ENCODE measurements around the gene ATP8A2. TPM values are rescaled to one million over a fixed set of nuclear protein-coding genes. Genes with fewer than 3 reads are reported as not detected.

Gene ATP8A2
- total RNA-seq, 1 donor from 2014 or later = 0.16 TPM

DNA sequence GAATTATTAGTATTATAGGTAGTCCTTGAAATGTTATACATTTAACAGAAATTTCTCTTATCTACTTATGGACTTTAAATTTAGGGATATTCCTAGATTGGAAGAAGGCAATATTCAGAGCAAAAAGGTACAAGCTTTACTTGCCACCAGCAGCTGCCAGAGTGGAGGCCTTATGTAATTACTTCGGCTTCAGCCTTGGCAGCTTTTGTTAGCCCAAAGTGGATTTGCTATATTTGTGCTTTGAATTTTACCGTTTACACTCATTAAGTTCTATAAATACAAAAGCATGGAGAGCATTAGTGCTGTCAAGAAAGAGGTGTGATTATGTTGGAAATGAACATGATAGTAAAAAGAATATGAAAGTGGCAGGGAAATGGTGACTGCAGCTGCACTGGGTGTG is 319.9 kb downstream of the ATP8A2 start:
- Mint-ChIP-seq H3K36me3 (ENCODE audit: low read depth) (no peaks in the 10 kb centered on the region), H3K4me1 (ENCODE audit: low read depth) (no peaks in the 10 kb centered on the region), H3K27me3 (ENCODE audit: low read depth) (peaks cover 6% of the 10 kb centered on the region), H3K9me3 (no peaks in the 10 kb centered on the region), H3K4me3 (ENCODE audit: low read depth) (no peak overlapping the region), H3K27ac (no peak overlapping the region)
- intact Hi-C loops (cut with micrococcal nuclease) = no loop called here
- no peak for DNase-seq (ENCODE audit: low spot score)

DNA sequence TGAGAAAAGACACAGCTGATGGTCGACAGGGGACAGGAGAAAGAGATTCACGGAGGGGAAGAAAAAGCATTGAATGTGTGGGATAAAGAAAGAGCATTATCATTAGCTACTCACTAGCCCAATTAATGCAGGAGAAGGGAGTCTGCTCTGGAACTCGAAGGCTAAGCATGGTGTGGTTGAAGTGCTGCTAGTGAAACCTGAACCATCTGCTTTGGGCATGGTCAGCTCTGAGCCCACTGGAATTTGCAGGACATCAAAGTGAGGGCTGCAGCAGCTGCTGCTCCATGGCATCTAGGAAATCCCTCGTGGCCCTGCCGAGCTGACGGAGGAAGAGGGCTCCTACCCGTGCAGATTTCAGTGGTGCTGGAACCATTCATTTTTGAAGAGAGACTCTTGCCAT is 320.3 kb downstream of the ATP8A2 start:
- Mint-ChIP-seq H3K4me1 (ENCODE audit: low read depth) (no peaks in the 10 kb centered on the region), H3K36me3 (ENCODE audit: low read depth) (no peaks in the 10 kb centered on the region), H3K27me3 (ENCODE audit: low read depth) (peaks cover 6% of the 10 kb centered on the region), H3K27ac (no peak overlapping the region), H3K9me3 (no peaks in the 10 kb centered on the region), H3K4me3 (ENCODE audit: low read depth) (no peak overlapping the region)
- intact Hi-C loops (cut with micrococcal nuclease) = no loop called here
- no peak for DNase-seq (ENCODE audit: low spot score)

DNA sequence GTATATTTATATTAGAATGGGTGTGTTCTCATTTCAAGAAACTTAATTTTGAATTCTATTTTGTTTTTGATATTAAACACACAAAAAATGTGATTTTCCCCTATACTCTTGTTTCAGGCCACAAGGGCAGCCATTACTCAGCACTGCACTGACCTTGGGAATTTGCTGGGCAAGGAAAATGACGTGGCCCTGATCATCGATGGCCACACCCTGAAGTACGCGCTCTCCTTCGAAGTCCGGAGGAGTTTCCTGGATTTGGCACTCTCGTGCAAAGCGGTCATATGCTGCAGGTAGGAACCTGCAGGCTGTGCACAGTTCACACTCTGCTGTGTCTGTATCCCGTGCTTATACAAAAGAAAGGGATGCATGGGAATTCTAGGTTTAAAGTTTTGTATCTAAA is 327.3 kb downstream of the ATP8A2 start:
- DNase-seq (ENCODE audit: low spot score) = no peak
- Mint-ChIP-seq H3K27ac (no peak overlapping the region), H3K4me3 (ENCODE audit: low read depth) (no peak overlapping the region), H3K4me1 (ENCODE audit: low read depth) (no peaks in the 10 kb centered on the region), H3K36me3 (ENCODE audit: low read depth) (no peaks in the 10 kb centered on the region), H3K9me3 (no peaks in the 10 kb centered on the region), H3K27me3 (ENCODE audit: low read depth) (no peaks in the 10 kb centered on the region)
- intact Hi-C loops (cut with micrococcal nuclease) = no loop called here

DNA sequence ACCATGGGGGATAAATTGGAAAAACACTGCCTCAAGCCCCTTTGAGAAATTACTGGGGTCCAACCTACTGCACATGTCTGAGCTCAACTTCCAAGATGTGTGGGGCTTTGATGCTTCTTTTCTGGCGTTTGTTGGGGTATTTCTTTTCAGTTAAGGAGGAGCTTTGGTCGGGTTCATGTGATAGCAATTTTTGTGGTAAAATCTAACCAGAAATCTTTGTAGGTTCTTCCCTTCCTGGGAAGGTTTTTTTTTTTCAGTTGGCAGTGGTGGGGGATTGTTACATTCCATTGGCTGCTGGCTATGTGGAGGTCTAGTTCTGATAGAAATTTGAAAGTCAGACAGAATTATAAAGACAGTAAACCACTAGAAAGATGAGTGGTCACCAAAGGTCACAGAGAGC is 327.8 kb downstream of the ATP8A2 start:
- no peak overlapping the region for H3K27ac Mint-ChIP-seq
- no peak overlapping the region for H3K4me3 Mint-ChIP-seq (ENCODE audit: low read depth)
- H3K27me3 Mint-ChIP-seq (ENCODE audit: low read depth) = no peaks in the 10 kb centered on the region
- no peaks in the 10 kb centered on the region for H3K36me3 Mint-ChIP-seq (ENCODE audit: low read depth)
- intact Hi-C loops (cut with micrococcal nuclease) = no loop called here
- no peak for DNase-seq (ENCODE audit: low spot score)
- H3K9me3 Mint-ChIP-seq = no peaks in the 10 kb centered on the region
- no peaks in the 10 kb centered on the region for H3K4me1 Mint-ChIP-seq (ENCODE audit: low read depth)

DNA sequence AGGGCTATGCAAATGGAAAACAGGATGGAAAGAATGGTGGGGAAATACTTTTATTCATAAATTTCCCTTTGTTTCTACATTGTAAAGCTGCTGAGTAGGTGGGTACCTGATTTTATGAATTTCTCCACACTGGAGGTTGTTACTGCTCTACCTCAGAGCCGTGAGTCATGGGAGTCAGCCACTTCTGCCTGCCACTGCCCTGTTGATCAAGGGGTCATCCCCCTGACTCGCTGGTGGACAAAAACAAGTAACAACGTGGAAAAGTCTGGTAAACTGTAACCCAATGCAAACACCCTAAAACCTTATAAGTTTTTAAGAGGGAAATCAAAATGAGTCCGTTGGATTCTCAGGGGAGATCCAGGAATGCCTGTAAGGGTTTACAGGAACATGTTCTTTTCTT is 329.5 kb downstream of the ATP8A2 start:
- no peak overlapping the region for H3K4me3 Mint-ChIP-seq (ENCODE audit: low read depth)
- H3K4me1 Mint-ChIP-seq (ENCODE audit: low read depth) = no peaks in the 10 kb centered on the region
- no peak for DNase-seq (ENCODE audit: low spot score)
- no peaks in the 10 kb centered on the region for H3K36me3 Mint-ChIP-seq (ENCODE audit: low read depth)
- H3K27me3 Mint-ChIP-seq (ENCODE audit: low read depth) = peaks cover 1% of the 10 kb centered on the region
- no peaks in the 10 kb centered on the region for H3K9me3 Mint-ChIP-seq
- intact Hi-C loops (cut with micrococcal nuclease) = no loop called here
- no peak overlapping the region for H3K27ac Mint-ChIP-seq

DNA sequence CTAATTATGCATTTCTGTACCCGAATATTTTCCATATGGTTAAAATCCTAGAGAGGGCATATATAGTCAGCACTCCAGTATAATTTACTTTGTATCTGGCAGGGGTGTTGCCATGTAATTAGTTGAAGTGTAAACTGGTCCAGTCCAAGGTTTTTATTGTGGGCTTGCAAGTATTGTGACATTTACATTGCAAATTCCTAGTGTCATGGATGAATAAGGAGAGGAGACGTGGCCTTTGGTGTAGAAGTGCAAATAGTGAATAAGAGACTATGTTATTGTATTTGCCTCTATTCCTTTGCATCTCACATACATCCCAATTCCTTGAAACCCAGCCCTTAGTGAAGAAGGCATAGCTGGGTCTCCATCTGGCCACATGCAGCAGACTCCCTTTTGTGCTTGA is 330.6 kb downstream of the ATP8A2 start:
- Mint-ChIP-seq H3K36me3 (ENCODE audit: low read depth) (no peaks in the 10 kb centered on the region), H3K4me1 (ENCODE audit: low read depth) (no peaks in the 10 kb centered on the region), H3K27me3 (ENCODE audit: low read depth) (peaks cover 3% of the 10 kb centered on the region), H3K9me3 (no peaks in the 10 kb centered on the region), H3K27ac (no peak overlapping the region), H3K4me3 (ENCODE audit: low read depth) (no peak overlapping the region)
- no peak for DNase-seq (ENCODE audit: low spot score)
- intact Hi-C loops (cut with micrococcal nuclease) = no loop called here

DNA sequence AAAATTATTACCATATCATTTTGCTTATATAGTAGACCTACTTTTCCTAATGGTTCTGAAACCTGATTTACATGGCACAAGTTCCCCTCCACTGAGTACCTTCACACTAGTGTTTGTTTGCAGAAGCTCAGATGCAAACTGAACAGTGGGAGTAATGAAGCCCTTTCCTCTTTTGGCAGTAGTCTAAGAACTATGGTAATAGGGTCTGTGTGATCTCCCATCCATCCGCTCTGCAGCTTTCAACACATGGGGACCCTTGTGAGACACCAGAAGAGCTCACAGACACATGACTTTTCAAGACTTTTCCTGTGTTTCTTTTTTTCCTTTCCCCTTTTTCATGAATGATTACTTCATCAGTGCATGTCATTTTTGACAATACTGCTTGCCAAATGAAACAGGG is 336.0 kb downstream of the ATP8A2 start:
- DNase-seq (ENCODE audit: low spot score) = no peak
- Mint-ChIP-seq H3K36me3 (ENCODE audit: low read depth) (no peaks in the 10 kb centered on the region), H3K9me3 (no peaks in the 10 kb centered on the region), H3K27ac (no peak overlapping the region), H3K4me3 (ENCODE audit: low read depth) (no peak overlapping the region), H3K27me3 (ENCODE audit: low read depth) (peaks cover 5% of the 10 kb centered on the region), H3K4me1 (ENCODE audit: low read depth) (no peaks in the 10 kb centered on the region)
- intact Hi-C loops (cut with micrococcal nuclease) = no loop called here

DNA sequence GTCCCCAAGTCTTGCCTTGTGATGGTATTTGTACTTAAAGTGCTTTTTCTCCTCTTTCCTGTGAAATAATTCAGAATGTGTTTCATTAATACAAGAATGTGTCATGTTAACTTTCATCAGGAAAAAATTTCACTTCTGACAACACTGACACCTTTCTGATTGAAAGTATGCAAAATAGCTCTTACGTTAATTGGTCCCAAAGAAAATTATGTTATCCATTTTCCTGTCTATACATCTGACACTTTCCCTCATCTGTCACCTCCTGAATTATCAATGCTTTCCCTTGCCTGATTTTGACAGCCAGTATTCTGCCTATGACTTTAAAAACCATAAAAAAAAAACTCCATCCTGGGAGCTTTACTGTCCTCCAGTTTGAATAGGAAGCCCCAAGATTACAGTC is 336.5 kb downstream of the ATP8A2 start:
- Mint-ChIP-seq H3K27me3 (ENCODE audit: low read depth) (peaks cover 7% of the 10 kb centered on the region), H3K4me1 (ENCODE audit: low read depth) (no peaks in the 10 kb centered on the region), H3K4me3 (ENCODE audit: low read depth) (no peak overlapping the region), H3K36me3 (ENCODE audit: low read depth) (no peaks in the 10 kb centered on the region), H3K27ac (no peak overlapping the region), H3K9me3 (no peaks in the 10 kb centered on the region)
- intact Hi-C loops (cut with micrococcal nuclease) = no loop called here
- DNase-seq (ENCODE audit: low spot score) = no peak

DNA sequence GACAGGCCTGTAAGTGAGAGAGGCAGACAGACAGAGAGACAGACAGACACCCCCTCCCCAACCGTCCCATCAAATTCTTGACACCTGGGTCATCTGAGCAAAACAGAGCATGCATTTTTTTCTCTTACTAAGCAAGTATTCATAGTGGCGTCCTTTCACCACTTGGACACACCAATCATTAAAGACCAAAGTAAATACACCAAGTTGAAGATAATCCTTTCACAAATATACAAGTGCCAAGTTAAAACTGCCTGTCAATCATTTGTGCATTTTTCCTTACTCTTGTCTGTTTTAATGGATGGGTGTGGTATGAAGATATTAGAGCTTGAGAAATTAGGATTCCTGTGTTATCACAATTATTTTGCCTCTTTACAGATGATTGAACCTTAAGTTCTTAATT is 337.3 kb downstream of the ATP8A2 start:
- H3K4me3 Mint-ChIP-seq (ENCODE audit: low read depth) = no peak overlapping the region
- intact Hi-C loops (cut with micrococcal nuclease) = no loop called here
- H3K9me3 Mint-ChIP-seq = no peaks in the 10 kb centered on the region
- H3K36me3 Mint-ChIP-seq (ENCODE audit: low read depth) = no peaks in the 10 kb centered on the region
- no peak overlapping the region for H3K27ac Mint-ChIP-seq
- no peaks in the 10 kb centered on the region for H3K4me1 Mint-ChIP-seq (ENCODE audit: low read depth)
- peaks cover 7% of the 10 kb centered on the region for H3K27me3 Mint-ChIP-seq (ENCODE audit: low read depth)
- DNase-seq (ENCODE audit: low spot score) = no peak

DNA sequence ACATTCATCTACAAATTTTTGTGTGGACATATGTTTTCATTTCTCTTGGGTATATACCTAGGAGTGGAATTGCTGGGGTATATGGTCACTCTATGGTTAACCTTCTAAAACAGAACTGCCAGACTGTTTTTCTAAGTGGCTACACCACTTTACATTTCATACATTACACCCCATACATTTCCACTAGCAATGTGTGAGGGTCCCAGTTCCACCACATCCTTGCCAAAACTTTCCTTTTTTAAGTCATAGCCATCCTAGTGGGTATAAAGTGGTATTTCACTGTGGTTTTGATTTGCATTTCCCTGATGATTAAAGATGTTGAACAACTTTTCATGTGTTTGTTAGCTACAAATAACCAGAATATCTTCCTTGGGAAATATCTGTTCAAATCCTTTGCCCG is 344.0 kb downstream of the ATP8A2 start:
- H3K9me3 Mint-ChIP-seq = no peaks in the 10 kb centered on the region
- H3K27me3 Mint-ChIP-seq (ENCODE audit: low read depth) = peaks cover 7% of the 10 kb centered on the region
- H3K36me3 Mint-ChIP-seq (ENCODE audit: low read depth) = no peaks in the 10 kb centered on the region
- no peak overlapping the region for H3K27ac Mint-ChIP-seq
- H3K4me3 Mint-ChIP-seq (ENCODE audit: low read depth) = no peak overlapping the region
- H3K4me1 Mint-ChIP-seq (ENCODE audit: low read depth) = no peaks in the 10 kb centered on the region
- no peak for DNase-seq (ENCODE audit: low spot score)
- intact Hi-C loops (cut with micrococcal nuclease) = no loop called here

DNA sequence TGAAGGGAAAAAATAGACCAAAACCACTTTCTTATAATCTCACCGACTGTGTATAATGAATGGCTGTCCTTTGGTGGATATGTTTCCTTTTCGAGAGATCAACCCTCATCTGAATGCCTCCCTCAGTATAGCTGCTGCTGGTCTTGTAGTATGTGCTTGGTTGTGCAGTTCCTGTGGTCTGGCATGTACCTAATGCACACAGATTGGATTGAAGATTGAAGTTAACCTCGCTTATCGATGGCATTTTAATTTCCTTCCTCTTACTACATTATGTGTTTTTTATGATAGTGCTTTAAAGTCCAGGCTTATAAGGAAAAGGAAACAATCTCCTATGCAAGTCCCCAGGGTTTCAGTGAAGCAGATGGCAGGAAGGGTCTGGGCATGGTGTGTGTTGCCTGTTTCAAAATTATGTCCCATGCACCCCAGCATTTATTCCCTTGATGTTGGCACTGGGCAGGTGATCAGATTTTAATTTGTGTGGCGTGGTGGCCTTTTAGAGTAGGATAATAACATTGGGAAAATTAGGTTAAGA is 346.0 kb downstream of the ATP8A2 start:
- Mint-ChIP-seq H3K27me3 (ENCODE audit: low read depth) (peaks cover 7% of the 10 kb centered on the region), H3K36me3 (ENCODE audit: low read depth) (no peaks in the 10 kb centered on the region), H3K4me1 (ENCODE audit: low read depth) (no peaks in the 10 kb centered on the region), H3K9me3 (no peaks in the 10 kb centered on the region), H3K4me3 (ENCODE audit: low read depth) (no peak overlapping the region), H3K27ac (no peak overlapping the region)
- no peak for DNase-seq (ENCODE audit: low spot score)
- intact Hi-C loops (cut with micrococcal nuclease) = no loop called here

DNA sequence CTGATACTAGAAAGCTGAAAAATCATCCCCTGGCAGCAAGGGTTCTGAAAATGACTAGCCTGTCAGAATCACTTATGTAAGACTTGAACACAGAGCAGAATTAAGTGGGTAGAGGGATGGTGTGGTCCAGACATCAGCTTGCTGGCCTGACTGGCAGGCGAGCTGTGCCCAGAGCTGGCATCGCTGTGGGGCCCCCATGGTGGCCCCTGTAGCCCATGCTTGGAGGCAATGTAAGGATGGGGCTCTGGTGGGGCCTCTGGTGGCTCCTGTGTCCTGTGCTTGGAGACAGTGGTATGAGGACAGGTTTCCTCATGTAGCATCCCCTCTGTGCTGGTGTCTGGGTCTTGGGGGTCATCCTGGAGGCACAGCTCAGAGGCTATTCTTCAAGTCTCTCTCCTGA is 347.9 kb downstream of the ATP8A2 start:
- Mint-ChIP-seq H3K4me1 (ENCODE audit: low read depth) (no peaks in the 10 kb centered on the region), H3K9me3 (no peaks in the 10 kb centered on the region), H3K36me3 (ENCODE audit: low read depth) (no peaks in the 10 kb centered on the region), H3K27me3 (ENCODE audit: low read depth) (peaks cover 5% of the 10 kb centered on the region), H3K27ac (no peak overlapping the region), H3K4me3 (ENCODE audit: low read depth) (no peak overlapping the region)
- DNase-seq (ENCODE audit: low spot score) = no peak
- intact Hi-C loops (cut with micrococcal nuclease) = no loop called here

DNA sequence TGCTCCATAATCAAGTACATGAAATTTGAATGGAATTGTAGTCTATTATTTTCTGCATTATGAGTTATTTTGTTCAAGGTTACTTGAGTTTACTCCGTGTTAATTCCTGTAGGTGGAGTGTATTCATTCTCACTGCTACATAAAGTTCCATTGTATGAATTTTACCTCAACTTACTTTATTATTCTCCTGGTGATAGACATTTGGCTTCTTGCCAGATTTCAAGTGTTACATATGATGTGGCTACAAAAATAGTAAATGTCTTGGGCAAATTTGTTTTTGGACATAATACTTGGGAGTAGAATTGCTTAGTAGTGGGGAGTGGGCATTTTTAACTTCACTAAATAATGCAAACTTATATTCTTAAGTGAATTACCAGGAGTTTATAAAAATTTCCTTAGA is 351.1 kb downstream of the ATP8A2 start:
- Mint-ChIP-seq H3K36me3 (ENCODE audit: low read depth) (no peaks in the 10 kb centered on the region), H3K27ac (no peak overlapping the region), H3K9me3 (no peaks in the 10 kb centered on the region), H3K4me1 (ENCODE audit: low read depth) (no peaks in the 10 kb centered on the region), H3K27me3 (ENCODE audit: low read depth) (peaks cover 2% of the 10 kb centered on the region), H3K4me3 (ENCODE audit: low read depth) (no peak overlapping the region)
- intact Hi-C loops (cut with micrococcal nuclease) = no loop called here
- no peak for DNase-seq (ENCODE audit: low spot score)

DNA sequence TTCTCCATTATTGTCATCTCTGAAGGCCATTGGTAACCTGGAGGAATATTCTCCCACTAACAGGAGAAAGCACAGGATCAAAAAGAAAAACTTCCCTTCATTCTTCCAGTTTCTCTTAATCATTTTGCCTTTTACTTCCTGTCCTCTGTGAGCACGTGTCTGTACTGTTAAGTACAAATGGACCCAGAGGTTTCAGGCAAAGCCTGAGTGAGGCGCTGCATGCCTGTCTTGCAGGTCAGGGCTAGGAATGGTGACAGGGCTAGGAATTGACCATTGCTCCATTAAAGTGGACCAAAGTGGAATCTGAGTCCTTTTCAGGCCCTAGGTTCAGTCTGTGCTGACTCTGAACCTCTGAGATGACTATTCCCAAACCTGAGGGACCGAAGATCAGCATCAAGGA is 353.3 kb downstream of the ATP8A2 start:
- intact Hi-C loops (cut with micrococcal nuclease) = no loop called here
- Mint-ChIP-seq H3K36me3 (ENCODE audit: low read depth) (no peaks in the 10 kb centered on the region), H3K27me3 (ENCODE audit: low read depth) (no peaks in the 10 kb centered on the region), H3K4me1 (ENCODE audit: low read depth) (no peaks in the 10 kb centered on the region), H3K27ac (no peak overlapping the region), H3K9me3 (no peaks in the 10 kb centered on the region), H3K4me3 (ENCODE audit: low read depth) (no peak overlapping the region)
- no peak for DNase-seq (ENCODE audit: low spot score)
